H7 (cell line): ENCODE results near the gene GMPS. TPM values are rescaled to one million over a fixed set of nuclear protein-coding genes. Genes with fewer than 3 reads are reported as not detected.

ENCODE experiments used
- DNase-seq: peaks from one replicate; pipeline ENCODE4 v3.0.0; 2012
- H3K27me3 ChIP-seq: 2 replicates; pipeline ENCODE4 v1.6.0; 2011; ENCODE audit warnings: mild to moderate bottlenecking, low read length; ENCODE audit not compliant: control insufficient read depth, insufficient read depth
- H3K36me3 ChIP-seq: replicated peaks from 2 replicates; pipeline ENCODE4 v1.5.1; 2011; ENCODE audit warnings: low read length; ENCODE audit not compliant: control insufficient read depth, insufficient read depth
- H3K4me3 ChIP-seq: 2 replicates; pipeline ENCODE4 v1.5.1; 2011; ENCODE audit warnings: low read depth, mild to moderate bottlenecking, control low read depth, low read length, moderate library complexity; ENCODE audit not compliant: insufficient read depth
- total RNA-seq: library from RNA; depleted of rRNA; stranded (reverse); fragments of >200 nt; shearing (Covaris generic); gene quantifications from 2 replicates; pipeline ENCODE4 v1.2.3, GENCODE V29; 2014; rRNA removed

GMPS gene
- total RNA-seq, 1 experiment from 2014 or later: 86.5 TPM

DNA sequence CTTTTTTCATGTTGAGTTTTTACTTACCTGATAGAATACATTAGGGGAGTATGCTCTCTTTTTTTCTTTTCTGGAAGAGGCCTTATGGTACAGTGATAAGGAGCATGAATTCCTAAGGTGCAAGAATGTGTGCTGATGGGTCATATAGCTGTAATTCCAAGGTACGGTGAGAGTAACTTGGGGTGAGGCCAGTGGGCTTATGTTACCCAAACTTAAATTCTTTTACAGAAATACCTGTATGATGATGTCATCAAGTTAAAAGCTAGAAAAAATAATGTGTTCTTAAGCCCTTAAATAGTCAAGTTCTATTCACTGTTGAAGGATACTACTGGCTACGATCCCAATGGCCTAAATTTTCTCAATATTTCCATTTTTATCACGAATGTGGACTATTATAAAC lies 111.2 kb downstream of the GMPS start:
- no peak for DNase-seq
- Histone ChIP-seq H3K36me3 (no peaks in the 10 kb centered on the region), H3K4me3 (no peak overlapping the region), H3K27me3 (no peaks in the 10 kb centered on the region)

DNA sequence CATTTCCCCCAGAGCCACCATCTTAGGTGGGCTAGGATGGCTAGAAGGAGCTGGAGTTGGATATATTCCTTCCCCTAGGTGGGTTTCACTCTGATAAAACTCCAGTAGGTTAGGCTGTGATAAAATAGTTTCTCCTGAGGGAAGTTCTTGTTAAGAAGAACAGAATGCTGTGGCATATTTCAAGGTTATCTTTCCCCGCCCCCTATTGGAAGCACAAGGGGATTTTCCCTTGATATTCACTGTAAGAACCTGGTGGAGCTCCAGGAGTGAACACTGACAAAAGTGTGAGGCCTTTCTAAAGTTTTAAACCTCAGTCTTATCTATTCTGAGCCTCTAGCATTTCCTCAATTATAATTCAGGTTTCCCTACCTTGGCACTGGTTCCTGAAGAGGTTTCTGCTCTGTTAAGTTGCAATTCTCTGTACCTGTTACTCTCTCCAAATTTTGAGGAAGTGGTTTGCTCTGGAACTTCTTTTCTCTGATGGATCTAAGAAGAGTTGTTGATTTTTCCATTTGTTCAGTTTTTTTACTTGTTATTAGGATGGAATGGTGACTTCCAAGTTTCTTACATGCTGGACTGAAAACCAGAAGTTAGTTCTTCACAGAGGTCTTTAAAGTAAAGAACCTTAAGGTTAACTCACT lies 113.5 kb downstream of the GMPS start:
- no peak for DNase-seq
- Histone ChIP-seq H3K4me3 (no peak overlapping the region), H3K36me3 (no peaks in the 10 kb centered on the region), H3K27me3 (no peaks in the 10 kb centered on the region)

- Histone ChIP-seq H3K4me3 (no peak overlapping the region), H3K27me3 (no peaks in the 10 kb centered on the region), H3K36me3 (no peaks in the 10 kb centered on the region)
- DNase-seq: no peak
Measured at GRCh38 chr3:155984791-155985417, 114.5 kb downstream of the GMPS start.

- Histone ChIP-seq H3K27me3 (no peaks in the 10 kb centered on the region), H3K4me3 (no peak overlapping the region), H3K36me3 (no peaks in the 10 kb centered on the region)
- no peak for DNase-seq
Measured at GRCh38 chr3:155989536-155989935, 119.1 kb downstream of the GMPS start.

GRCh38 chr3:155991212-155991611 lies 120.8 kb downstream of the GMPS start:
- no peak overlapping the region for H3K4me3 ChIP-seq
- DNase-seq: no peak
- H3K27me3 ChIP-seq: no peaks in the 10 kb centered on the region
- H3K36me3 ChIP-seq: no peaks in the 10 kb centered on the region

DNA sequence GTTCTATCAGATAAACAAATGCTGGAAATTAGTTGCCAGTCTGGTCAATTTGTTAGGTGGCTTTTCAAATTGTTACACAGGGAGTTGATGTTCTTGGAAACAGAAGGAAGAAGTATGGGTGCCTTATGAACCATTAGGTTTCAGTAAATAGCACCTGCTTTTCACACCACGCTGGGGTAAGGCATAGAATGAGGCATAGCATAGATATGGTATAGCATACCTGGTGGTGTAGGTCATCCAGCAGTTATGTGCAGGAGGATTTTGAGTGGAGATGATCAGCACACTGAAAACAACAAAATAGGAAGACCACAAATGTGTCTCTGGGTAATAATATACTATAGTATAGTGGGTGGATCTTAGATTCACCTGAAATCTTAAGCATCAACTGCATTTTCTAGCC lies 121.4 kb downstream of the GMPS start:
- H3K27me3 ChIP-seq: no peaks in the 10 kb centered on the region
- no peak for DNase-seq
- H3K4me3 ChIP-seq: no peak overlapping the region
- no peaks in the 10 kb centered on the region for H3K36me3 ChIP-seq

Other genes starting within 250 kb of the GMPS start
- 5.2 and 6.3 TPM in 2 replicates for gene PLCH1, start 125.6 kb upstream of the GMPS start, total RNA-seq
- 1.9 and 2.9 TPM in 2 replicates for gene C3orf33, start 64.4 kb upstream of the GMPS start, total RNA-seq
- gene SLC33A1, start 16.2 kb upstream of the GMPS start, total RNA-seq: 22.9 and 24.7 TPM in 2 replicates
- 0.42 TPM in 1 of 2 replicates, not detected in the other for gene KCNAB1, start 249.9 kb downstream of the GMPS start, total RNA-seq